IMR-90 (cell line): Measurements from ENCODE around the gene DLG4. TPM values are rescaled to one million over a fixed set of nuclear protein-coding genes. Genes with fewer than 3 reads are reported as not detected.
"Not testable (repeated sequence)": the region's sequence is repeated elsewhere in the genome, so short reads cannot be mapped to it uniquely, and the experiment has no call there.

Experiments used
- ATAC-seq: fragments of 200-7000 bp; cut with Tn5 transposase; 2 replicates; pipeline ENCODE4 v1.9.1; 2020; ENCODE audit warnings: low read depth, mild to moderate bottlenecking, moderate library complexity
- BruUV-seq: library from RNA; stranded (reverse); fragments of 400-500 nt; replicated peaks from 2 replicates; lab custom pipeline; 2021; lab: Mats Ljungman, UMichigan
- CTCF ChIA-PET: fragments of 300-600 bp; formaldehyde crosslinking; extraction: SDS; loops from one replicate; lab custom pipeline; 2021; ENCODE audit warnings: antibody characterized with exemption; lab: Yijun Ruan, JAX
- POLR2A ChIA-PET: fragments of 300-600 bp; sonication (Branson Sonifier 250); formaldehyde crosslinking; loops from one replicate; lab custom pipeline; 2022; ENCODE audit warnings: antibody characterized with exemption; ENCODE audit not compliant: unreplicated experiment; lab: Charles Lee
- DNase-seq: peaks from one replicate; pipeline ENCODE4 v3.0.0; 2013
- H2AFZ ChIP-seq: replicated peaks from 2 replicates; pipeline ENCODE3; 2013; ENCODE audit warnings: low read length, mild to moderate bottlenecking; ENCODE audit not compliant: poor library complexity
- H2AK5ac ChIP-seq: 2 replicates; pipeline ENCODE4 v1.6.1; 2013; ENCODE audit warnings: low read depth, low read length, inconsistent platforms
- H2AK9ac ChIP-seq: replicated peaks from 2 replicates; pipeline ENCODE3; 2013; ENCODE audit warnings: mild to moderate bottlenecking, low read depth, low read length, moderate library complexity; ENCODE audit not compliant: poor library complexity
- H2BK120ac ChIP-seq: 2 replicates; pipeline ENCODE4 v1.6.1; 2013; ENCODE audit warnings: low read depth, low read length, inconsistent platforms
- H2BK15ac ChIP-seq: 3 replicates; pipeline ENCODE4 v1.6.1; 2013; ENCODE audit warnings: low read depth, low read length, inconsistent platforms
- H2BK20ac ChIP-seq: 2 replicates; pipeline ENCODE4 v1.6.1; 2013; ENCODE audit warnings: low read depth, mild to moderate bottlenecking, inconsistent platforms, low read length, moderate library complexity
- H2BK5ac ChIP-seq: 2 replicates; pipeline ENCODE4 v1.6.1; 2013; ENCODE audit warnings: mild to moderate bottlenecking, low read depth, low read length, inconsistent platforms; ENCODE audit not compliant: poor library complexity, severe bottlenecking
- H3K14ac ChIP-seq: replicated peaks from 2 replicates; pipeline ENCODE4 v1.6.1; 2013; ENCODE audit warnings: low read depth, low read length, inconsistent platforms
- H3K18ac ChIP-seq: 2 replicates; pipeline ENCODE4 v1.6.1; 2013; ENCODE audit warnings: low read depth, low read length, control low read depth
- H3K23ac ChIP-seq: 2 replicates; pipeline ENCODE4 v1.6.1; 2013; ENCODE audit warnings: low read depth, low read length, inconsistent platforms
- H3K27ac ChIP-seq: 2 replicates; pipeline ENCODE4 v1.5.1; 2013; ENCODE audit warnings: mild to moderate bottlenecking, control low read depth, low read length; ENCODE audit not compliant: insufficient read depth
- H3K27me3 ChIP-seq: 2 replicates; pipeline ENCODE4 v1.6.1; 2013; ENCODE audit warnings: low read length; ENCODE audit not compliant: control insufficient read depth, insufficient read depth
- H3K36me3 ChIP-seq: 2 replicates; pipeline ENCODE4 v1.6.1; 2013; ENCODE audit warnings: low read length, mixed read lengths; ENCODE audit not compliant: control insufficient read depth, insufficient read depth
- H3K4ac ChIP-seq: 2 replicates; pipeline ENCODE4 v1.6.1; 2013; ENCODE audit warnings: low read depth, low read length, inconsistent platforms
- H3K4me1 ChIP-seq: 2 replicates; pipeline ENCODE4 v1.6.1; 2013; ENCODE audit warnings: low read length, mixed read lengths; ENCODE audit not compliant: control insufficient read depth, insufficient read depth
- H3K4me2 ChIP-seq: 2 replicates; pipeline ENCODE4 v1.6.1; 2013; ENCODE audit warnings: low read depth, mild to moderate bottlenecking, control low read depth, low read length, moderate library complexity
- H3K4me3 ChIP-seq: 2 replicates; pipeline ENCODE4 v1.5.1; 2013; ENCODE audit warnings: low read depth, mild to moderate bottlenecking, control low read depth, low read length, moderate library complexity; ENCODE audit not compliant: insufficient read depth
- H3K56ac ChIP-seq: 2 replicates; pipeline ENCODE4 v1.6.1; 2013; ENCODE audit warnings: low read length, inconsistent platforms; ENCODE audit not compliant: insufficient read depth; ENCODE audit errors: extremely low read depth
- H3K79me1 ChIP-seq, 2 experiments: 2 replicates each; pipeline ENCODE4 v1.6.1; 2013; ENCODE audit warnings: low read length in 2 of 2, inconsistent platforms in 1 of 2, low read depth in 1 of 2
- H3K9ac ChIP-seq: 2 replicates; pipeline ENCODE4 v1.6.1; 2013; ENCODE audit warnings: low read depth, low read length, control low read depth
- H3K9me1 ChIP-seq: 2 replicates; pipeline ENCODE4 v1.6.1; 2013; ENCODE audit warnings: low read length, inconsistent platforms; ENCODE audit not compliant: insufficient read depth
- H3K9me3 ChIP-seq: 2 replicates; pipeline ENCODE4 v1.6.1; 2013; ENCODE audit warnings: low read length; ENCODE audit not compliant: control insufficient read depth, insufficient read depth
- H4K20me1 ChIP-seq: 2 replicates; pipeline ENCODE4 v1.6.1; 2013; ENCODE audit warnings: low read length, inconsistent platforms; ENCODE audit not compliant: insufficient read depth
- H4K5ac ChIP-seq: 2 replicates; pipeline ENCODE4 v1.6.1; 2013; ENCODE audit warnings: mild to moderate bottlenecking, low read depth, low read length, control low read depth
- H4K8ac ChIP-seq, 2 experiments: 2 replicates each; pipeline ENCODE4 v1.6.1; 2013; ENCODE audit warnings: low read depth in 2 of 2, low read length in 2 of 2, control low read depth in 1 of 2, inconsistent platforms in 1 of 2
- H4K91ac ChIP-seq: 2 replicates; pipeline ENCODE4 v1.6.1; 2013; ENCODE audit warnings: low read depth, low read length, inconsistent platforms; ENCODE audit not compliant: insufficient read depth
- WGBS, 2 experiments: methylation state at CpG; one replicate each; pipeline versions ENCODE4 v1.1.5 to v1.1.7; 2013; ENCODE audit warnings: missing lambda C conversion rate in 2 of 2; ENCODE audit not compliant: insufficient read length in 1 of 2; ENCODE audit errors: extremely low coverage in 2 of 2; 5-methylcytosine and 5-hydroxymethylcytosine counted together
- dilution Hi-C: fragments of 300-500 bp; cut with HindIII; formaldehyde crosslinking; loops from one replicate; pipeline ENCODE4 v1.14.3; 2018; ENCODE audit warnings: low sequenced_read_pairs; ENCODE audit not compliant: unreplicated experiment
- in situ Hi-C: fragments of 300-500 bp; cut with MboI; formaldehyde crosslinking; loops from 3 replicates; pipeline ENCODE4 v1.14.3; 2019; ENCODE audit warnings: low sequenced_read_pairs, inconsistent platforms, mixed read lengths
- intact Hi-C: fragments of 100-400 bp; cut with micrococcal nuclease; formaldehyde crosslinking; loops from 2 replicates; pipeline ENCODE4 v1.10.0; 2022
- polyA plus RNA-seq, 3 experiments: library from polyadenylated mRNA; depleted of rRNA; stranded (reverse); fragments of >200 nt; gene quantifications; 2 replicates each; pipeline ENCODE4 v1.2.3, GENCODE V29; 2012; ENCODE audit warnings: low replicate concordance in 1 of 3
- total RNA-seq: library from RNA; depleted of rRNA; stranded (reverse); fragments of >200 nt; gene quantifications from 2 replicates; pipeline ENCODE4 v1.2.3, GENCODE V29; 2012

DLG4 gene
- total and polyA plus RNA-seq, 2 of the 4 experiments (the other 2 are of a cell fraction), result 8.2 to 30.5 TPM

- H3K56ac ChIP-seq, H3K4ac ChIP-seq, H4K5ac ChIP-seq, H3K4me3 ChIP-seq, H4K91ac ChIP-seq, H2BK20ac ChIP-seq, intact Hi-C loops, H3K4me2 ChIP-seq, H3K27ac ChIP-seq, H3K79me1 ChIP-seq, POLR2A ChIA-PET, H2BK15ac ChIP-seq, H2BK5ac ChIP-seq, BruUV-seq, dilution Hi-C loops, ATAC-seq, H2AFZ ChIP-seq, H3K23ac ChIP-seq, H3K14ac ChIP-seq, H4K20me1 ChIP-seq, H2AK5ac ChIP-seq, in situ Hi-C loops, H4K8ac ChIP-seq, H3K18ac ChIP-seq, CTCF ChIA-PET, H3K9me1 ChIP-seq, H3K9me3 ChIP-seq, H3K9ac ChIP-seq, H3K4me1 ChIP-seq, H3K36me3 ChIP-seq, H2BK120ac ChIP-seq, DNase-seq, H2AK9ac ChIP-seq: not testable (repeated sequence)
- WGBS, 2 experiments, result no CpG with 5 or more reads among the region's 10 CpGs
- H3K27me3 ChIP-seq, result peaks cover 18% of the 10 kb centered on the region
These were observed 60.1 kb downstream of the DLG4 start for GRCh38 chr17:7159571-7159970.

- H4K91ac ChIP-seq, H3K18ac ChIP-seq, H2BK20ac ChIP-seq, H4K20me1 ChIP-seq, H3K36me3 ChIP-seq, POLR2A ChIA-PET, H3K9me3 ChIP-seq, ATAC-seq, H3K4me1 ChIP-seq, H3K4me3 ChIP-seq, H2BK5ac ChIP-seq, intact Hi-C loops, H3K4ac ChIP-seq, H3K9me1 ChIP-seq, H3K14ac ChIP-seq, H3K4me2 ChIP-seq, H3K56ac ChIP-seq, H2BK120ac ChIP-seq, dilution Hi-C loops, BruUV-seq, H2BK15ac ChIP-seq, in situ Hi-C loops, H3K9ac ChIP-seq, H3K23ac ChIP-seq, H4K5ac ChIP-seq, H2AK9ac ChIP-seq, H3K27ac ChIP-seq, H4K8ac ChIP-seq, CTCF ChIA-PET, H3K79me1 ChIP-seq, H2AFZ ChIP-seq, DNase-seq, H2AK5ac ChIP-seq: not testable (repeated sequence)
- H3K27me3 ChIP-seq, result peaks cover 20% of the 10 kb centered on the region
- 95% methylated on average over 3 of the region's 10 CpGs; no CpG with 5 or more reads in 1 of the 2 experiments for WGBS, 2 experiments
These were observed 61.2 kb downstream of the DLG4 start for GRCh38 chr17:7158424-7158823.
